NT2/D1 (cell line): ENCODE data around the gene PARD6B.
"Not testable (repeated sequence)": the region's sequence is repeated elsewhere in the genome, so short reads cannot be mapped to it uniquely, and the experiment has no call there.

ENCODE experiments used
- SUZ12 ChIP-seq: IDR thresholded peaks from 2 replicates; pipeline ENCODE4 v1.6.1; 2011; ENCODE audit not compliant: insufficient read length, insufficient read depth; ENCODE audit errors: extremely low read depth
- ZNF274 ChIP-seq: IDR thresholded peaks from 2 replicates; pipeline ENCODE4 v1.6.1; 2011; ENCODE audit warnings: mild to moderate bottlenecking, low read depth, low read length

- not testable (repeated sequence) for TF ChIP-seq ZNF274, SUZ12
These were observed 33.9 kb downstream of the PARD6B start for GRCh38 chr20:50765251-50765650.
